Measurements from ENCODE around the gene KIF16B.

- TF ChIP-seq CTCF (IDR thresholded peaks at IDR 0.05), result no peak
- no peak for TF ChIP-seq POLR2A (IDR thresholded peaks at IDR 0.05)
Observed at GRCh38 chr20:16488086-16488485, 85.2 kb downstream of the KIF16B start.

Measured in lower leg skin (tissue), 3 donors.